Endothelial cell of umbilical vein (primary cell): ENCODE data around the gene FMO2. TPM values are rescaled to one million over a fixed set of nuclear protein-coding genes. Genes with fewer than 3 reads are reported as not detected.

Experiments
- BruUV-seq: library from RNA; stranded (reverse); fragments of 400-500 nt; replicated peaks from 2 replicates; lab custom pipeline; 2021; lab: Mats Ljungman, UMichigan
- CTCF ChIA-PET: fragments of 300-600, 350-600 bp; sonication (Branson Sonifier 250); formaldehyde crosslinking; loops from one replicate; lab custom pipeline; 2021; ENCODE audit warnings: antibody characterized with exemption, inconsistent platforms; lab: Charles Lee
- POLR2A ChIA-PET: fragments of 300-600, 350-600 bp; sonication (Branson Sonifier 250); formaldehyde crosslinking; loops from one replicate; lab custom pipeline; 2021; ENCODE audit warnings: antibody characterized with exemption, inconsistent platforms; lab: Charles Lee
- DNase-seq: peaks from one replicate; pipeline ENCODE4 v3.0.0-alpha.2; 2011; ENCODE audit warnings: low read depth, low spot score
- FAIRE-seq: peaks from 2 replicates; lab custom pipeline; 2011; peaks lifted over from hg19 to GRCh38; lab: Jason Lieb, UNC
- H2AFZ ChIP-seq: 2 replicates; pipeline ENCODE4 v1.6.0; 2012; ENCODE audit warnings: low read depth, low read length, control low read depth, inconsistent platforms
- H3K27ac ChIP-seq: 2 replicates; pipeline ENCODE4 v1.5.1; 2011; ENCODE audit warnings: low read depth, mild to moderate bottlenecking, control low read depth, low read length, moderate library complexity; ENCODE audit not compliant: insufficient read depth
- H3K27me3 ChIP-seq, 2 experiments: 2 replicates each; pipeline versions ENCODE4 v1.6.0 to v1.6.1; 2011; ENCODE audit warnings: low read length in 2 of 2, mixed read lengths in 1 of 2; ENCODE audit not compliant: control insufficient read depth in 2 of 2, insufficient read depth in 2 of 2
- H3K36me3 ChIP-seq, 2 experiments: 2 replicates in 1 of 2; 3 replicates in 1 of 2; pipeline ENCODE4 v1.5.1; 2011; ENCODE audit warnings: low read length in 2 of 2, mild to moderate bottlenecking in 1 of 2, moderate library complexity in 1 of 2; ENCODE audit not compliant: control insufficient read depth in 2 of 2, insufficient read depth in 2 of 2; ENCODE audit errors: extremely low read depth in 1 of 2
- H3K4me1 ChIP-seq: 3 replicates; pipeline ENCODE4 v1.5.1; 2011; ENCODE audit warnings: mild to moderate bottlenecking, low read length; ENCODE audit not compliant: control insufficient read depth, insufficient read depth; ENCODE audit errors: extremely low read depth
- H3K4me2 ChIP-seq: 2 replicates; pipeline ENCODE4 v1.6.1; 2011; ENCODE audit warnings: low read length, control low read depth, mixed read lengths; ENCODE audit not compliant: insufficient read depth
- H3K4me3 ChIP-seq, 3 experiments: fragments of 200-600 bp in 1 of 3; sonication (generic), shearing (Covaris generic) in 1 of 3; replicated peaks in 1 of 3; 2 replicates each; pipeline ENCODE4 v1.5.1; 2011 to 2016; ENCODE audit warnings: control low read depth in 3 of 3, low read length in 3 of 3, mild to moderate bottlenecking in 2 of 3, inconsistent platforms in 1 of 3, low read depth in 1 of 3, moderate library complexity in 1 of 3; ENCODE audit not compliant: insufficient read depth in 1 of 3
- H3K79me2 ChIP-seq: 2 replicates; pipeline ENCODE4 v1.6.0; 2012; ENCODE audit warnings: low read length, inconsistent platforms; ENCODE audit not compliant: control insufficient read depth, insufficient read depth
- H3K9ac ChIP-seq: replicated peaks from 2 replicates; pipeline ENCODE3; 2011; ENCODE audit warnings: low read length, control low read depth; ENCODE audit not compliant: insufficient read depth; ENCODE audit errors: extremely low read depth
- H3K9me1 ChIP-seq: replicated peaks from 3 replicates; pipeline ENCODE4 v1.6.0; 2011; ENCODE audit warnings: mild to moderate bottlenecking, low read length; ENCODE audit not compliant: control insufficient read depth, insufficient read depth; ENCODE audit errors: extremely low read depth
- H3K9me3 ChIP-seq: replicated peaks from 2 replicates; pipeline ENCODE4 v1.5.1; 2012; ENCODE audit warnings: low read length, inconsistent platforms; ENCODE audit not compliant: control insufficient read depth, insufficient read depth
- H4K20me1 ChIP-seq: replicated peaks from 2 replicates; pipeline ENCODE3; 2011; ENCODE audit warnings: mild to moderate bottlenecking, low read length; ENCODE audit not compliant: control insufficient read depth, insufficient read depth; ENCODE audit errors: extremely low read depth
- CTCF ChIP-seq, 2 donors: IDR thresholded peaks; 1 replicate in 1 of 2; 2 replicates in 1 of 2; pipeline ENCODE4 v1.5.1; 2011; ENCODE audit warnings: low read length in 2 of 2, mild to moderate bottlenecking in 2 of 2, moderate library complexity in 2 of 2, control low read depth in 1 of 2, inconsistent platforms in 1 of 2, low read depth in 1 of 2; ENCODE audit not compliant: insufficient read depth in 1 of 2; ENCODE audit errors: extremely low read depth in 1 of 2
- EZH2 ChIP-seq: IDR thresholded peaks from 2 replicates; pipeline ENCODE4 v1.6.1; 2012; ENCODE audit warnings: borderline replicate concordance, low read depth, mild to moderate bottlenecking, moderate library complexity, low read length, inconsistent platforms; ENCODE audit not compliant: severe bottlenecking
- FOS ChIP-seq: IDR thresholded peaks from 2 replicates; pipeline ENCODE4 v1.6.1; 2011; ENCODE audit warnings: mild to moderate bottlenecking, low read length, moderate library complexity, borderline replicate concordance; ENCODE audit not compliant: insufficient read depth
- GATA2 ChIP-seq: IDR thresholded peaks from 2 replicates; pipeline ENCODE4 v1.7.0; 2011; ENCODE audit warnings: low read depth, mild to moderate bottlenecking, moderate library complexity, mixed read lengths, low read length; ENCODE audit not compliant: insufficient read length, insufficient read depth
- JUN ChIP-seq: IDR thresholded peaks from 2 replicates; pipeline ENCODE4 v1.6.1; 2011; ENCODE audit warnings: borderline replicate concordance, low read depth; ENCODE audit not compliant: insufficient read length, insufficient read depth
- MAX ChIP-seq: IDR thresholded peaks from 2 replicates; pipeline ENCODE4 v1.6.1; 2011; ENCODE audit not compliant: insufficient read depth, insufficient read length
- MYC ChIP-seq: IDR thresholded peaks from one replicate; pipeline ENCODE4 v1.6.1; 2011; ENCODE audit warnings: mild to moderate bottlenecking, low read depth, low read length
- POLR2A ChIP-seq: IDR thresholded peaks from 2 replicates; pipeline ENCODE4 v1.6.1; 2012; ENCODE audit warnings: low read depth, mild to moderate bottlenecking, control low read depth, low read length
- POLR2AphosphoS5 ChIP-seq: IDR thresholded peaks from 2 replicates; pipeline ENCODE4 v1.6.1; 2012; ENCODE audit warnings: low read depth, mild to moderate bottlenecking, control low read depth, low read length, moderate library complexity; ENCODE audit not compliant: insufficient read depth
- dilution Hi-C: fragments of 300-500 bp; cut with MboI; formaldehyde crosslinking; loops from one replicate; pipeline ENCODE4 v1.15.0; 2019; ENCODE audit warnings: low sequenced_read_pairs; ENCODE audit not compliant: extremely low pct_ligation_motif_present
- intact Hi-C: fragments of 100-400 bp; cut with micrococcal nuclease; formaldehyde crosslinking; loops from one replicate; pipeline ENCODE4 v1.10.0; 2022
- polyA plus RNA-seq, 4 experiments: library from polyadenylated mRNA; depleted of rRNA in 3 of 4; stranded (reverse) in 3 of 4; unstranded in 1 of 4; fragments of >200 nt; gene quantifications; 2 replicates each; pipeline versions ENCODE4 v1.2.1 to v1.2.3, GENCODE V29; 2011 to 2012; ENCODE audit warnings: missing spikeins in 1 of 4
- total RNA-seq: library from RNA; stranded (reverse); gene quantifications from 2 replicates; pipeline ENCODE4 v1.2.3, GENCODE V29; 2021

Gene FMO2
- total and polyA plus RNA-seq, 2 donors (not counting 3 experiments of a cell fraction or from before 2014, with no cell fraction given) = not detected

- no peak for FAIRE-seq
- CTCF ChIA-PET = no interaction called here
- dilution Hi-C loops = no loop called here
Measured at GRCh38 chr1:171177261-171177660, 7.8 kb upstream of the FMO2 start.

More at GRCh38 chr1:171177261-171177660, 7.8 kb upstream of the FMO2 start:
- H3K4me1 ChIP-seq = no peaks in the 10 kb centered on the region
- no TSS peak for BruUV-seq
- no peak overlapping the region for H3K4me3 ChIP-seq
- no peak overlapping the region for H3K27ac ChIP-seq
- H4K20me1 ChIP-seq = no peaks in the 10 kb centered on the region
- TF ChIP-seq JUN (no peak), GATA2 (no peak), POLR2AphosphoS5 (no peak), MAX (no peak), MYC (no peak), EZH2 (no peak), POLR2A (no peak), CTCF (IDR thresholded peaks at IDR 0.05; ENCODE audit: extremely low read depth in 1 of 2, insufficient read depth in 1 of 2, low read depth in 1 of 2, low read length in 2 of 2) (no peak), FOS (no peak)
- no peak overlapping the region for H3K4me2 ChIP-seq
- no peaks in the 10 kb centered on the region for H3K9me3 ChIP-seq
- H3K27me3 ChIP-seq = no peaks in the 10 kb centered on the region
- DNase-seq = no peak
- H3K79me2 ChIP-seq = no peaks in the 10 kb centered on the region
- H3K9me1 ChIP-seq = no peaks in the 10 kb centered on the region
- H3K9ac ChIP-seq = no peak overlapping the region
- H3K36me3 ChIP-seq = no peaks in the 10 kb centered on the region
- POLR2A ChIA-PET = no interaction called here
- intact Hi-C loops = no loop called here
- H2AFZ ChIP-seq = no peak overlapping the region
